ENCODE measurements around the gene ENTPD1.

GRCh38 chr10:95818668-95819067 lies 62.7 kb downstream of the ENTPD1 start:
- TF ChIP-seq EZH2 (IDR thresholded peaks at IDR 0.05; ENCODE audit: insufficient read depth, poor library complexity, severe bottlenecking), result no peak
- TF ChIP-seq EZH2phosphoT487 (IDR thresholded peaks at IDR 0.05; ENCODE audit: insufficient read depth, low read depth), result no peak
